Measurements from ENCODE around the gene ZCCHC24. TPM values are rescaled to one million over a fixed set of nuclear protein-coding genes. Genes with fewer than 3 reads are reported as not detected.

Gene ZCCHC24
- total RNA-seq, 2 experiments from 2014 or later, result 0.67 to 0.85 TPM

DNA sequence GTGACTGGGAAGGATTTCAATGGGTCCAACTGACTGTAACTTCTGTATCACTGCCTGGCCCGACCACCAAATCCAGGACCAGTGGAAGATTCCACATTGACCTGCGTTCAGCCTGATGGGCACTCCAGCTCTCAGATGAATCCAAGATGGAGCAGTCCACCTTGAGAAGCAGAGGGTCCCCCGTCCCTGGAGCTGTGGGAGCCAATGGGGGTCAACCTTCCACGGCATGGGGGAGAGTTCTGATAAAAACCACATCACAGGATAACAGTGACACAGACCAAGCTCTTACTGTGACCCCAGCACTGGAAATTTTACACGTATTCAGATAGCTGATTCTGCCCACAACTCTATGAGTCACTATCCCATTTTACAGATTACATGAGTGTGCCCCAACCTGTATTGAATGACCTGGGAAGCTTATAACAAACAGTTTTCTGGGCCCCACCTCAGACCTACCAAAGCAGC lies 11.2 kb downstream of the ZCCHC24 start:
- TF ChIP-seq, protein P1, sequence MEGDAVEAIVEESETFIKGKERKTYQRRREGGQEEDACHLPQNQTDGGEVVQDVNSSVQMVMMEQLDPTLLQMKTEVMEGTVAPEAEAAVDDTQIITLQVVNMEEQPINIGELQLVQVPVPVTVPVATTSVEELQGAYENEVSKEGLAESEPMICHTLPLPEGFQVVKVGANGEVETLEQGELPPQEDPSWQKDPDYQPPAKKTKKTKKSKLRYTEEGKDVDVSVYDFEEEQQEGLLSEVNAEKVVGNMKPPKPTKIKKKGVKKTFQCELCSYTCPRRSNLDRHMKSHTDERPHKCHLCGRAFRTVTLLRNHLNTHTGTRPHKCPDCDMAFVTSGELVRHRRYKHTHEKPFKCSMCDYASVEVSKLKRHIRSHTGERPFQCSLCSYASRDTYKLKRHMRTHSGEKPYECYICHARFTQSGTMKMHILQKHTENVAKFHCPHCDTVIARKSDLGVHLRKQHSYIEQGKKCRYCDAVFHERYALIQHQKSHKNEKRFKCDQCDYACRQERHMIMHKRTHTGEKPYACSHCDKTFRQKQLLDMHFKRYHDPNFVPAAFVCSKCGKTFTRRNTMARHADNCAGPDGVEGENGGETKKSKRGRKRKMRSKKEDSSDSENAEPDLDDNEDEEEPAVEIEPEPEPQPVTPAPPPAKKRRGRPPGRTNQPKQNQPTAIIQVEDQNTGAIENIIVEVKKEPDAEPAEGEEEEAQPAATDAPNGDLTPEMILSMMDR (IDR thresholded peaks at IDR 0.05), result no peak
- H3K4me3 Mint-ChIP-seq, result no peak overlapping the region
- ChIA-PET POLR2A (no interaction called here), CTCF (no interaction called here)
- H3K9me3 ChIP-seq (ENCODE audit: control insufficient read depth in 1 of 2, insufficient read depth in 1 of 2, low read length in 2 of 2), result no peaks in the 10 kb centered on the region
- no peaks in the 10 kb centered on the region for H3K36me3 ChIP-seq (ENCODE audit: insufficient read depth, low read length)
- no peak for DNase-seq
- peaks cover 0 to 2% of the 10 kb centered on the region in 2 experiments for H3K27me3 ChIP-seq (ENCODE audit: control insufficient read depth in 1 of 2, insufficient read depth in 2 of 2, low read length in 2 of 2)
- no peaks in the 10 kb centered on the region for H3K4me1 ChIP-seq (ENCODE audit: insufficient read depth, low read length)
- intact Hi-C loops (cut with DNase I, micrococcal nuclease), result no loop called here
- H3K4me3 ChIP-seq (ENCODE audit: low read length), result no peak overlapping the region
- no peaks in the 10 kb centered on the region for H3K27me3 Mint-ChIP-seq
- no peaks in the 10 kb centered on the region for H3K4me1 Mint-ChIP-seq (ENCODE audit: low read depth)
- H3K9me3 Mint-ChIP-seq, result no peaks in the 10 kb centered on the region
- no peak overlapping the region for H3K27ac ChIP-seq (ENCODE audit: low read depth in 1 of 2, low read length in 2 of 2)
- no peak for ATAC-seq (ENCODE audit: poor library complexity)
- no peaks in the 10 kb centered on the region for H3K36me3 Mint-ChIP-seq (ENCODE audit: low read depth)
- no peak overlapping the region for H3K27ac Mint-ChIP-seq

DNA sequence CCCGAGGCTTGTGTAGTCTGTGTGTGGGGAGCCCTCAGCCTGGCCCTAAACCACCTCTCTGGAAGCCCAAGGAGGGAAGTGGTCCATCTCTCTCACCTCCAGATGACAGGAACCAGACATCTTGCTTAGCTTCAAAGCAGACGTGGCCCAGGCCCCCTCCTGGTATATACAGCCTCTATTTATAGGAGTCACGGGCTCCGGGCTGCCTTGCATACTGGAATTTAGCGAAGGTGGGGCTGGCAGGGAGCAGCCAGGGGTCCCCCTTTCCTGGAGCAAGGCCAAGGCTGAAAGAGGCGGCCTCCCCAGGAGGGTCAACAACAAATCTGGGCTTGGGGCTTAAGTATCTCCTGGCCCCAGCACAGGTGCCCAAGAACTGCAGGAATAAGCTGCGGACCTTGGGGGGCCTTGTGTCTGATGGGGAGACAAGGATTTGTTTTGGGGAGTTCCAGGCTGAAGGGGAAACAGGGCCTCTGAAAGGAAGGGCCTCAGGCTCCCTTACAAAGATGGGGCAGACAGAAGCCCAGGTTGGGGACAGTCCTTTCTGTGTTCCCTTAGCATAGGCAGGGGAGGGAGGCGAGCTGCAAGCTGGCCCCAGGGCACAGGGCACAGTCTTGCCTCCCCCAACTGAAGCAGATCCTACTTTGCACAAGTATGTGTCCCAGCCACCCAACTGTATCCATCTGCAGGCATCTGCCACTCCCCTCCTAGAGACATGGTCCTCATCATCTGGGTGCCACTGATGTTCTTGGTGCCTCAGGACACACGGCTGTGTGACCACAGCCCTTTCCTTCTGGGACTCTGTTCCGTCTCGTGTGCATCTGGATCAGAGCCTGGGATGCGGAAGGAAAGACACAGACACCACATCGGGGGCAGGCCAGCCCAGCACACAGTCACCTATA lies 11.9 kb downstream of the ZCCHC24 start:
- Mint-ChIP-seq H3K4me3 (no peak overlapping the region), H3K4me1 (ENCODE audit: low read depth) (no peaks in the 10 kb centered on the region), H3K36me3 (ENCODE audit: low read depth) (no peaks in the 10 kb centered on the region), H3K9me3 (no peaks in the 10 kb centered on the region), H3K27ac (no peak overlapping the region), H3K27me3 (no peaks in the 10 kb centered on the region)
- no peaks in the 10 kb centered on the region for H3K4me1 ChIP-seq (ENCODE audit: insufficient read depth, low read length)
- TF ChIP-seq, protein P1 (IDR thresholded peaks at IDR 0.05), result no peak
- H3K27ac ChIP-seq (ENCODE audit: low read depth in 1 of 2, low read length in 2 of 2), result no peak overlapping the region
- H3K9me3 ChIP-seq (ENCODE audit: control insufficient read depth in 1 of 2, insufficient read depth in 1 of 2, low read length in 2 of 2), result no peaks in the 10 kb centered on the region
- H3K4me3 ChIP-seq (ENCODE audit: low read length), result no peak overlapping the region
- no peaks in the 10 kb centered on the region for H3K36me3 ChIP-seq (ENCODE audit: insufficient read depth, low read length)
- ChIA-PET POLR2A (no interaction called here), CTCF (no interaction called here)
- ATAC-seq (ENCODE audit: poor library complexity) (no peak), DNase-seq (no peak)
- peaks cover 0 to 2% of the 10 kb centered on the region in 2 experiments for H3K27me3 ChIP-seq (ENCODE audit: control insufficient read depth in 1 of 2, insufficient read depth in 2 of 2, low read length in 2 of 2)
- intact Hi-C loops (cut with DNase I, micrococcal nuclease), result no loop called here

DNA sequence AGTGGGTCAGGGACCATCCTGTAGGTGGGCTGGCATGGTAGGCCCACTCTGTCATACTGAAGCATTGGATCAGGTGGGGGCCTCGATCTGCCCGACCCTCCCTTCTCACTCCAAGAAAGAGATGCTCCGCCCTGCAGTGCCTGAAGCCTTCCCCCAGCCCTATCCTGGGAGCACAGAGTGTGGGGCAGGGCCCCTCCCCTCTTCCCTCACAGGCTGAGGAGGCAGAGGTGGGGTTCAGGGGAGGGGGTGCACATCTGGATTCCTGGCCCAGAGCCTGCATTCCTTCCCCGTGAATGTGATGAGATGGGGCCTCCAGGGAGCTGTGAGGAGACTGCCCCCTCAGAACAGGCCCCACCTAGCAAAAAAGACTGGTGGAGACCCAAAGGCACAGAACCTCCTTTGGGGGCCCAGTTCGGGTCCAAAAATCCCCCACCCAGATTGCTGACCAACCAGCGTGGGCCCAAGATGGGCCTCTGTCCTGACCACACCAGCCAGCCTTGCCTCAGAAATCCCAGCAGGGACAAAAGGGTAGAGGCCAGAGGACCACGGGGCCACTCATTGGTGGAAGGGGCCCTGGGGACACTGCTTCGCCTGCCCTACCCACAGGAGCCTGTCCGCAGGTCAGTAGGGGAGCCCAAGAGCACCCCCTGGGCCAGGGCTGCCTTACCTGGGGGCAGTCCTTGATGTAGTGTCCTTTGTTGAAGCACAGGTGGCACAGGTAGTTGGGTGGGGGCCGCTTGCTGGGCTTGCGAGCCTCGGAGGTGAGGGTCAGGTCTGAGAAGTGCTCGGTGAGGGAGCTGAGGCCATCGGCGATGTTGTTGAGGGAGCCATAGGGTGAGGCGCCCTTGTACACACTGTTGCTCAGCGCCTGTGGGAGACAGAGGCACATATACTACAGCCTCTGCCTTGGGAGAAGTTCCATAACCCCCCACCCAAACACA lies 13.3 kb downstream of the ZCCHC24 start:
- ChIA-PET POLR2A (no interaction called here), CTCF (no interaction called here)
- no peaks in the 10 kb centered on the region for H3K9me3 Mint-ChIP-seq
- DNase-seq (no peak), ATAC-seq (ENCODE audit: poor library complexity) (no peak)
- H3K27ac Mint-ChIP-seq, result no peak overlapping the region
- no peaks in the 10 kb centered on the region for H3K36me3 Mint-ChIP-seq (ENCODE audit: low read depth)
- H3K4me3 Mint-ChIP-seq, result no peak overlapping the region
- H3K27me3 ChIP-seq (ENCODE audit: control insufficient read depth in 1 of 2, insufficient read depth in 2 of 2, low read length in 2 of 2), result no peaks in the 10 kb centered on the region
- TF ChIP-seq, protein P1 (IDR thresholded peaks at IDR 0.05), result no peak
- no peaks in the 10 kb centered on the region for H3K4me1 ChIP-seq (ENCODE audit: insufficient read depth, low read length)
- no peaks in the 10 kb centered on the region for H3K27me3 Mint-ChIP-seq
- no peaks in the 10 kb centered on the region for H3K9me3 ChIP-seq (ENCODE audit: control insufficient read depth in 1 of 2, insufficient read depth in 1 of 2, low read length in 2 of 2)
- no peak overlapping the region for H3K4me3 ChIP-seq (ENCODE audit: low read length)
- H3K27ac ChIP-seq (ENCODE audit: low read depth in 1 of 2, low read length in 2 of 2), result no peak overlapping the region
- H3K36me3 ChIP-seq (ENCODE audit: insufficient read depth, low read length), result no peaks in the 10 kb centered on the region
- intact Hi-C loops (cut with DNase I, micrococcal nuclease), result no loop called here
- H3K4me1 Mint-ChIP-seq (ENCODE audit: low read depth), result no peaks in the 10 kb centered on the region

Data from CD4-positive, alpha-beta T cell (primary cell).